ENCODE results near the gene NCK1. TPM values are rescaled to one million over a fixed set of nuclear protein-coding genes. Genes with fewer than 3 reads are reported as not detected.

NCK1 gene
- total RNA-seq, 1 donor = 42.6 TPM

DNA sequence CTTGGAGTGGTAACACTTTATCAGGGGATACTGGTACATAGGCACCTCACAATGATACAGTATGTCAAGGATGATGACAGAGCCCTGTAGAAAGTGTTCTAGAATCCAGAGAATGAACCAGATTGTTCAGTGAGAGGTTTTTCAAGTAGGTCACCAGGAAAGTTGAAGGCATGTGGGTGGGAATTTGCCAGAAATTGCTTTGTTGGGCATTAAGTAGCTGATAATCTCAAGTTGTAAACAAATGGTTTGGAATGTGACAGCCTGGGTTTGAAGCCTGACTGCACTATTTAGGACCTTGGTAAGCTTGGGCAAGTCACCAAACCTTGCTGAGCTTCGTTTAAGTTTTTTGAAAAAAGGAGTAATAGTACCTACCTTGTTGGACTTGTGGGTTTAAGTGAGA, 30.5 kb upstream of the NCK1 start:
- TF ChIP-seq, protein P1, sequence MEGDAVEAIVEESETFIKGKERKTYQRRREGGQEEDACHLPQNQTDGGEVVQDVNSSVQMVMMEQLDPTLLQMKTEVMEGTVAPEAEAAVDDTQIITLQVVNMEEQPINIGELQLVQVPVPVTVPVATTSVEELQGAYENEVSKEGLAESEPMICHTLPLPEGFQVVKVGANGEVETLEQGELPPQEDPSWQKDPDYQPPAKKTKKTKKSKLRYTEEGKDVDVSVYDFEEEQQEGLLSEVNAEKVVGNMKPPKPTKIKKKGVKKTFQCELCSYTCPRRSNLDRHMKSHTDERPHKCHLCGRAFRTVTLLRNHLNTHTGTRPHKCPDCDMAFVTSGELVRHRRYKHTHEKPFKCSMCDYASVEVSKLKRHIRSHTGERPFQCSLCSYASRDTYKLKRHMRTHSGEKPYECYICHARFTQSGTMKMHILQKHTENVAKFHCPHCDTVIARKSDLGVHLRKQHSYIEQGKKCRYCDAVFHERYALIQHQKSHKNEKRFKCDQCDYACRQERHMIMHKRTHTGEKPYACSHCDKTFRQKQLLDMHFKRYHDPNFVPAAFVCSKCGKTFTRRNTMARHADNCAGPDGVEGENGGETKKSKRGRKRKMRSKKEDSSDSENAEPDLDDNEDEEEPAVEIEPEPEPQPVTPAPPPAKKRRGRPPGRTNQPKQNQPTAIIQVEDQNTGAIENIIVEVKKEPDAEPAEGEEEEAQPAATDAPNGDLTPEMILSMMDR (IDR thresholded peaks at IDR 0.05; ENCODE audit: insufficient read depth, low read length) = no peak
- H3K4me3 ChIP-seq (ENCODE audit: low read depth, low read length) = no peak overlapping the region
- DNase-seq (ENCODE audit: low read depth) = no peak

DNA sequence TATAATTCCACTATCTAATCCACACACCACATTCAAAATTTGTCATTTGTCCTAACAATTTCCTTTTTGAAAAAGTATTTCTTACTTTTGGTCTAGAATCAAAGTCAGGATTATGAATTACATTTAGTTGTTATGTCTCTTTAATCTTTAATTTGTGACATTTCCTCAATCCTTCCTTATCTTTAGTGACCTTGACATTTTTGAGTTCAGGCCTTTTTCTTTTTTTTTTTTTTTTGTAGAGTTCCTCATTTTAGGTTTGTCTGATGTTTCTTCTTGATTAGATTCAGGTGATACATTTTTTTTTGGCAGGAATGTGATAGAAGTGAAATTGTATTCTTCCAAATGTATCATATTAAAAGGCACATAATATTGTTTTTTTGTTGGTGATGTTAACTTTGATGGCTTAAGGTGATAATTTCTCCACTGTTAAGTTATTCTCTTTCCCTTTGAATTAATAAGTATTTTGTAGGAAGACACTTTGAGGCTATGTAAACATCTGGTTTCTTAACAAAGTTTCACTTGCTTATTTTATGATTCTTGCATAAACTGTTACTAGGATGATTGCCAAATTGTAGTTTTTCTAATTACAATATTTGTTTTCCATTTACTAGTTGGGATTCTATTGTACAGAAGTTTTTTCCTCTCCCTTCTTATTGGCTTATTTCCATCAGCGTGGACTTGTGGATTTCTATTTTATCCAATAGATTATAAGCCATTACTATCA, 26.8 kb upstream of the NCK1 start:
- TF ChIP-seq, protein P1 (IDR thresholded peaks at IDR 0.05; ENCODE audit: insufficient read depth, low read length) = no peak
- no peak for DNase-seq (ENCODE audit: low read depth)
- H3K4me3 ChIP-seq (ENCODE audit: low read depth, low read length) = no peak overlapping the region

DNA sequence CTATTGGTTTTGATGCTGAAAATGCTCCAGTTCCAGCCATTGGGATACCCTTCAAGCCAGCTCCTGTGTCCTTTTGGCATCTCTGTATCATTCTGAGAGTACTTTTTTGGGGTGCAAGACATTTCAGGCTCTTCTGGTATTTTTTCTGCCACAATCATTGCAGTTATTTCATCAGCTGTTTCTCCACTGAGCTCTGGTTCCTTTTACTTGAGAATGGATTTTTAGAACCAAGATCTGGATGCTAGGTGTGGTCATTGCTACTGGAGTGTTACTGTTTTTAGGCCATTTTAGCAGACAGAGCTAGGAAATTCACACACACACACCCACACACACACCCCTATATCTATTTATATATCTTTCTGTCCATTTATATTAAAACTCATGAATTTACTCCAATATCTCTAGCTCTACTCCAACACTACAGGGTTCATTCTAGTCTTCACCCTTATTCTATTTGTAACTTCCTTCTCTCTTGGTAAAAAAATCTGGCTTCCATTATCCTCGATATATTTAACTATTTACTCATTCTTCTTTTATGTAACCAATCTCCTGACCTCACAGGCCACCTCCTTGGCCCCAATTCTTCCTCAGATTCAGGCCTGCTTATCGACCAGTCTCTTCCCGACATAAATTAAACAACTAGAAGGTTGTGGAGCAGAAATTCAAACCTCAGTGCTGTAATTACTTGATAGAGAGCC, 26.0 kb upstream of the NCK1 start:
- DNase-seq (ENCODE audit: low read depth) = peak; percentile 50
- TF ChIP-seq, protein P1 (IDR thresholded peaks at IDR 0.05; ENCODE audit: insufficient read depth, low read length) = no peak
- no peak overlapping the region for H3K4me3 ChIP-seq (ENCODE audit: low read depth, low read length)

DNA sequence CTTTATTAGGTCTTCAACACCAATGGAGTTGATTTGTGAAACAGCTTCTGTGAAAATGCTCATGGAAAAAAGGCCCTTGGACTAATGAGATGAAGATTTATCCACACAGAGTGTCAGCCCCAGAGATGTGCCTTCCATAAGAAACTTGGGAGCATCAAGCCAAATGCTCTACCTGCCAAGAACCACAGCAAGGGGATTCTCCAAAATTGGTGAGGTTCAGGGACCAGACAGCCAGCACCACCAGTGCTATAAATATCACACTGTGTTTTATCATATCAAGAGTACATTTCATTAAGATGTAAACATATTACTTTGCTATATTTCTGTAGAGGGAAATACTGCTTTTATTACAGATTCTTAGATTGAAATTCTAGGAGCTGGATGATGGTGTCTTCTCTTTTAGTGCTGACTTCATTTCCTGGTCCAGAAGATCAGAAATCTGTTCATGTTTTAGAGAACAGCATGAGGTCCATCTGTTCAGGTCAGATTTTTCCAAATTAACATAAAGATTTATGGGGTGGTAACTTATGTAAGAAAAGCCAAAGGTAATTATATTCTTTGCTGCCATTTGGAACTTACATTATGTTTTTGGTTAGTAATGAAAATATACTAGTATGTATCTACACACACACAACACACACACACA, 25.4 kb upstream of the NCK1 start:
- no peak for DNase-seq (ENCODE audit: low read depth)
- no peak overlapping the region for H3K4me3 ChIP-seq (ENCODE audit: low read depth, low read length)
- TF ChIP-seq, protein P1 (IDR thresholded peaks at IDR 0.05; ENCODE audit: insufficient read depth, low read length) = no peak

DNA sequence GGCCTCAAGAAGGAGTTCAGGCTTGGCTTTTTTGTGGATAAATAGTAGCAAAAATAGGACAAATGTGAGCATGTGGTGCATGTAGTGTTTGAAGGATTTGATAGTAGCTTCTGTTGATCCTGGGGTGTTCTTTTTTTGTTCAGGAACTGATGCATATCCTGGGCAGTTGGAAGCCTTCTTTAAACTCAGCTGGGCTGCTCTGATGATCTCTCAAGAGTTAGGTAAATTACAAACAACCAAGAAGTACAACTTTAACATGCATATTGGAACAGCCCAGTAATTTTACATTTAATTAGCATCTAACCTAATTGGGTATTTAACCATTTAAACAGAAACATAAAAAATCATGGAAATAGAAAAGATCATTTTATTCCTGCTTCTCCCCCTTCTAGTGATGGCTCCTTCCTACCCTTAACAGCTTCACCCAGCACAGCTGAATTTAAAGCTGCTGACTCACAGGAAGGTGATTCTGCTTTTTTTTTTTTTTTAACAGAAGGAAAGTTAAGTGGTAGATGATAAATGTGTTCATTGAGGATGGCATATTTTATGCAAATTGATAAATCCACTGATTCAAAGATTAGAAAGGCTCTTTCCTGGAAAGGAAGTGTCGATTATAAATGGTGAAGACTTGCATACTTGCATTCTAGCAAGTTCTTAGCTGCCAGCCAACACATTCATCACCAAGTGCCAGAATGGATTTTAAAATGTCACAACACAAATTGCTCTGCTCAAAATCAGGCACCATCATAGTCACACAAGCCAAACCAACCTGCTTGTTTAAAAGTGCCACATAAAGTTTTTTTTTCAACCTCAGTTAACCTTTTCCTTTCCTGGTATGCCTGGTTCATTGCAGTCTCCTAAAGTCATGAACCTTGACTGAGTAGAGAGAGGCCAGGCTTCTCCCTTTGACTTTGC, 23.1 kb upstream of the NCK1 start:
- peak; percentile 58 for DNase-seq (ENCODE audit: low read depth)
- TF ChIP-seq, protein P1 (IDR thresholded peaks at IDR 0.05; ENCODE audit: insufficient read depth, low read length) = no peak
- H3K4me3 ChIP-seq (ENCODE audit: low read depth, low read length) = no peak overlapping the region

DNA sequence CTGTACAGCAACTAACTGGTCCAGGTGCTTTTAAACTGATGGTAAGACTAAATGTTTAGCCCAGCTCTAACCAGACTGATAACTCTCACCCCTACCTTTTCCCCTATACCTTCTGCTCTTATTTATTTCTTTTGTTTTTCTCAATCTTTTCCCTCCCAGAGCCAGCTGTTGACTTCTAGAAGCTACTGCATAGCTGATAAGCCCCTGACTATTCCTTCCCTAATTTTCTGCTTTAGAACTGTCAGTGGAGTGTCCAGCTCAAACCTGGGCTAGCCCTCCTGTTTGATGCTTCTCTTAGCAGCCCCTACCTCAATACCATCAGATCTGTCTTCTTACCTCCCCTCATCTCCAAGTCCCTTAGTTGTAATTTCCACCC, 22.5 kb upstream of the NCK1 start:
- TF ChIP-seq, protein P1 (IDR thresholded peaks at IDR 0.05; ENCODE audit: insufficient read depth, low read length) = no peak
- DNase-seq (ENCODE audit: low read depth) = no peak

More for the DNA sequence above, 22.5 kb upstream of the NCK1 start:
- no peak overlapping the region for H3K4me3 ChIP-seq (ENCODE audit: low read depth, low read length)
